Fibroblast of lung (primary cell): ENCODE results near the gene OGDH. TPM values are rescaled to one million over a fixed set of nuclear protein-coding genes. Genes with fewer than 3 reads are reported as not detected.

Experiments used
- DNase-seq, 2 donors: peaks; one replicate each; pipeline versions ENCODE4 v3.0.0 to v3.0.0-alpha.2; 2010; ENCODE audit warnings: low read depth in 2 of 2
- H2AFZ ChIP-seq: 2 replicates; pipeline ENCODE4 v1.5.1; 2012; ENCODE audit warnings: low read length, control low read depth, inconsistent platforms
- H3K27ac ChIP-seq: 2 replicates; pipeline ENCODE4 v1.5.1; 2011; ENCODE audit warnings: low read length, control low read depth; ENCODE audit not compliant: insufficient read depth
- H3K27me3 ChIP-seq: 2 replicates; pipeline ENCODE4 v1.5.1; 2011; ENCODE audit warnings: mild to moderate bottlenecking, low read length; ENCODE audit not compliant: control insufficient read depth, insufficient read depth
- H3K36me3 ChIP-seq: 2 replicates; pipeline ENCODE4 v1.5.1; 2011; ENCODE audit warnings: low read length; ENCODE audit not compliant: control insufficient read depth, insufficient read depth
- H3K4me1 ChIP-seq: 2 replicates; pipeline ENCODE4 v1.5.1; 2011; ENCODE audit warnings: low read length; ENCODE audit not compliant: control insufficient read depth, insufficient read depth; ENCODE audit errors: extremely low read depth
- H3K4me2 ChIP-seq: 2 replicates; pipeline ENCODE4 v1.5.1; 2011; ENCODE audit warnings: low read length, control low read depth; ENCODE audit not compliant: insufficient read depth; ENCODE audit errors: extremely low read depth
- H3K4me3 ChIP-seq, 4 experiments: fragments of 200-600 bp in 1 of 4; sonication (generic) in 1 of 4; replicated peaks in 1 of 4; 2 replicates each; pipeline ENCODE4 v1.5.1; 2011 to 2016; ENCODE audit warnings: low read length in 4 of 4, low read depth in 3 of 4, mild to moderate bottlenecking in 3 of 4, control low read depth in 2 of 4, inconsistent platforms in 1 of 4, mixed read lengths in 1 of 4; ENCODE audit not compliant: insufficient read depth in 1 of 4; ENCODE audit errors: control extremely low read depth in 1 of 4
- H3K79me2 ChIP-seq: 2 replicates; pipeline ENCODE4 v1.5.1; 2012; ENCODE audit warnings: mild to moderate bottlenecking, low read length, inconsistent platforms; ENCODE audit not compliant: control insufficient read depth, insufficient read depth
- H3K9ac ChIP-seq: 2 replicates; pipeline ENCODE4 v1.5.1; 2011; ENCODE audit warnings: mild to moderate bottlenecking, low read length, control low read depth; ENCODE audit not compliant: insufficient read depth
- H3K9me3 ChIP-seq: 2 replicates; pipeline ENCODE4 v1.5.1; 2012; ENCODE audit warnings: low read depth, low read length; ENCODE audit not compliant: control insufficient read depth, insufficient read depth
- H4K20me1 ChIP-seq: 2 replicates; pipeline ENCODE4 v1.5.1; 2011; ENCODE audit warnings: low read length; ENCODE audit not compliant: control insufficient read depth, insufficient read depth; ENCODE audit errors: extremely low read depth
- CTCF ChIP-seq, 2 donors: IDR thresholded peaks in 1 of 2; conservative IDR thresholded peaks in 1 of 2; 1 replicate in 1 of 2; 2 replicates in 1 of 2; pipeline ENCODE4 v1.5.1; 2011 to 2012; ENCODE audit warnings: low read length in 2 of 2, control low read depth in 1 of 2, inconsistent platforms in 1 of 2, low read depth in 1 of 2, mild to moderate bottlenecking in 1 of 2
- EZH2 ChIP-seq: IDR thresholded peaks from 2 replicates; pipeline ENCODE4 v1.5.1; 2012; ENCODE audit warnings: low read length, control low read depth, mild to moderate bottlenecking; ENCODE audit errors: missing control alignments
- polyA plus RNA-seq, 2 donors: library from polyadenylated mRNA; depleted of rRNA in 1 of 2; stranded (reverse) in 1 of 2; unstranded in 1 of 2; fragments of >200 nt; gene quantifications; 2 replicates each; pipeline ENCODE4 v1.2.1, GENCODE V29; 2011 to 2012; ENCODE audit warnings: missing spikeins in 1 of 2
- total RNA-seq: library from RNA; depleted of rRNA; stranded (reverse); fragments of >200 nt; gene quantifications from 2 replicates; pipeline ENCODE4 v1.2.1, GENCODE V29; 2014

OGDH gene
- total and polyA plus RNA-seq, 2 donors (not counting 1 experiment from before 2014, with no cell fraction given): 60.8 to 69.2 TPM

DNA sequence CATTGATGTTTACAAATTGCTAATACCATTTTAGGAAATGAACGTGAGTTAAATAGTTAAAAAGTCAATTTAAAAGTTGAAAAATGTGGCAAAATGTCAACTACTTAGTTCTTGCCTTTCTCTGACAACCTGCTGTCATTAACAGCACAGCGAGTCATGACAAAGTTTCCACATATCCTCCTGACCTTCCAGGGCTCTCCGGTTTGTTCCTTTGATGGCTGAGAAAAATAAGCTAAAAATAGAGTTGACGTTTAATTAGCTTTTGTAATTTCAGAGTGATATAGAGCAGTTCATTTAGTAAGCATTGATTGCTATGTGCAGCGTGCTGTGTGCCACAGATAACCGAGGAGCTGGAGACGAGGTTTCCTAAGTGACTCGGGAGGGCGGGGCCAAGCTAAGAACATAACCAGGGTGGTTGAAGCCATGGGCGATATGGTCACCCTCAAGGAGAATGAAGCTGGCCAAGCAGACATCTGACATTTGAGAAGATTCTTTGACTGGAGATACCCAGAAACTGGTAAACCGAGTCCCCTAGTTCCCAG is 47.9 kb downstream of the OGDH start:
- no peaks in the 10 kb centered on the region for H3K4me1 ChIP-seq
- H3K27ac ChIP-seq: no peak overlapping the region
- H3K4me3 ChIP-seq: no peak overlapping the region
- TF ChIP-seq EZH2 (no peak), CTCF (conservative IDR thresholded peaks at IDR 0.05 in 1 of 2, IDR thresholded peaks at IDR 0.05 in 1 of 2; ENCODE audit: low read depth in 1 of 2, low read length in 2 of 2) (no peak)
- H3K36me3 ChIP-seq: peaks cover 5% of the 10 kb centered on the region
- H3K9ac ChIP-seq: no peak overlapping the region
- no peaks in the 10 kb centered on the region for H3K27me3 ChIP-seq
- H3K9me3 ChIP-seq: no peaks in the 10 kb centered on the region
- no peaks in the 10 kb centered on the region for H4K20me1 ChIP-seq
- no peak overlapping the region for H3K4me2 ChIP-seq
- no peak overlapping the region for H2AFZ ChIP-seq
- no peak for DNase-seq
- no peaks in the 10 kb centered on the region for H3K79me2 ChIP-seq

DNA sequence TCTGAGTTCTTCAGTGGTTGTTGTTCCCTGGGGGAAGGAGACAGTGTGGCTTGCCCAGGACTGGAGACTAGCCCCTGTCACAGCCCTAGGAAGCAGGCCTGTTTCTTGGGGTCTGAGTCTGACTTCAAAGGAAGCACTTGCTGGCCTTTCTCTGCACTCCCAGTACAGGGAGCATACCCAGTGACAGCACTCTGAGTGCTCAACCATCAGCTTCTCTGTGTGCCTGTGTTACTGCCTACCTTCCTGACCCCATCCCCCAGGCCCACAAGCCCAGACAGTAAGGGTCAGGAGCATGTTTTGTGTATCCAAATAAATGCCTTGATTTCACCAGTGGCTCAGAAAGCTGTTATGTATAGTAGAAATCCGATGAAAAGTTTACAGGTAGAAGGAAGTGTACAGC is 48.9 kb downstream of the OGDH start:
- no peak overlapping the region for H3K9ac ChIP-seq
- DNase-seq: no peak
- no peak overlapping the region for H3K4me2 ChIP-seq
- no peak overlapping the region for H3K4me3 ChIP-seq
- H3K27me3 ChIP-seq: no peaks in the 10 kb centered on the region
- H4K20me1 ChIP-seq: no peaks in the 10 kb centered on the region
- H3K36me3 ChIP-seq: peaks cover 2% of the 10 kb centered on the region
- TF ChIP-seq CTCF (conservative IDR thresholded peaks at IDR 0.05 in 1 of 2, IDR thresholded peaks at IDR 0.05 in 1 of 2; ENCODE audit: low read depth in 1 of 2, low read length in 2 of 2): no peak
- H3K79me2 ChIP-seq: no peaks in the 10 kb centered on the region
- H3K4me1 ChIP-seq: no peaks in the 10 kb centered on the region
- H3K9me3 ChIP-seq: no peaks in the 10 kb centered on the region
- no peak overlapping the region for H3K27ac ChIP-seq
- no peak overlapping the region for H2AFZ ChIP-seq

DNA sequence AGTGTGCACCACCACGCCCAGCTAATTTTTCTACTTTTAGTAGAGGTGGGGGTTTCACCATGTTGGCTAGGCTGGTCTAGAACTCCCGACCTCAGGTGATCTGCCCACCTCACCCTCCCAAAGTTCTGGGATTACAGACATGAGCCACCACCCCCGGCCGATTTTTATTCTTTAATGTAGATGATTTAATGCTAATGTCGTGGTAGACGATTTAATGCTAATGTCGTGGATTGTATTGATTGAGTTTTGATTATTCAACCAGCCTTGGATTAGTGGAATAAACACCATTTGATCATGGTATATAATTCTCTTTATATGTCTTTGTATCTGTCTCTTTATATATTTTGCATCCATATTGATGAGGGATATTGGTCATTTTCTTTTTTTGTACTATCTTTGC is 52.6 kb downstream of the OGDH start:
- no peak overlapping the region for H3K4me3 ChIP-seq
- DNase-seq: no peak
- H3K4me1 ChIP-seq: no peaks in the 10 kb centered on the region
- no peak overlapping the region for H3K27ac ChIP-seq
- H3K79me2 ChIP-seq: no peaks in the 10 kb centered on the region
- TF ChIP-seq CTCF (conservative IDR thresholded peaks at IDR 0.05 in 1 of 2, IDR thresholded peaks at IDR 0.05 in 1 of 2; ENCODE audit: low read depth in 1 of 2, low read length in 2 of 2) (no peak), EZH2 (no peak)
- H3K9me3 ChIP-seq: no peaks in the 10 kb centered on the region
- no peak overlapping the region for H2AFZ ChIP-seq
- H3K36me3 ChIP-seq: peaks cover 2% of the 10 kb centered on the region
- H3K9ac ChIP-seq: no peak overlapping the region
- H3K27me3 ChIP-seq: no peaks in the 10 kb centered on the region
- H3K4me2 ChIP-seq: no peak overlapping the region
- H4K20me1 ChIP-seq: no peaks in the 10 kb centered on the region
